ENCODE measurements around the gene PDE9A. TPM values are rescaled to one million over a fixed set of nuclear protein-coding genes. Genes with fewer than 3 reads are reported as not detected.

The PDE9A gene
- total RNA-seq, 1 experiment from 2014 or later, result 44.8 TPM

DNA sequence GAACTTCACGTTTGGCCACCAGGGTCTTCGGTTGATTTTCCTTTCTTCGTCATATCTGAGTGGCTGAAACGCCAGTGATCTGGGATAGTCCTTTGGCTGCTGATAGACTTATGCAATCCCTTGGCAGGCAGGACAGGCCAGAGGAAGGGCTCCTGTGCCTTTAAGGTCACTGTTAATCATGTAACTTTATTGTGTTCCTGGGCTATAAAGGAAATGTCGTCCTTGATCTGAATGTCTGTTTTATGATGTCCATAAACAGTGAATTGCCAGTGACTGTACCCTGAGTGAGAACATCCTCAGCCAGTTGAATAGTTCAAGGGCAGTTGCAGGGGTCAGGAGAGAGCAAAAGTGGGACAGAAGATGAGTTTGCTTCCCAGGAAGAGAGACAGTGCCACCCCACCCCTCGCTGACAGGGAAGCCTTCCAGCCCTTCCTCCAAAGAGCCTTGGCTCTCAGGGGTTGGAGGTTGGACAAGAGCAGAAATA, 68.0 kb downstream of the PDE9A start:
- POLR2A ChIA-PET, result no interaction called here
- H3K4me3 Mint-ChIP-seq, result no peak overlapping the region
- TF ChIP-seq NFE2L1 (CRISPR knock-in tag; IDR thresholded peaks at IDR 0.05) (no peak), ZNF416 (CRISPR knock-in tag; IDR thresholded peaks at IDR 0.05) (no peak), ZNF317 (CRISPR knock-in tag; IDR thresholded peaks at IDR 0.05; ENCODE audit: borderline replicate concordance, low read depth) (no peak), ZNF219 (CRISPR knock-in tag; IDR thresholded peaks at IDR 0.05; ENCODE audit: borderline replicate concordance) (no peak)
- peaks cover 4% of the 10 kb centered on the region for H3K36me3 Mint-ChIP-seq
- no peak for DNase-seq (ENCODE audit: low spot score)
- H3K27ac Mint-ChIP-seq, result peak overlapping the region; percentile 57; the same call in 1 of the 2 replicates
- H3K4me1 Mint-ChIP-seq, result peaks cover 7% of the 10 kb centered on the region
- H3K27me3 Mint-ChIP-seq (ENCODE audit: low read depth), result no peaks in the 10 kb centered on the region
- no peaks in the 10 kb centered on the region for H3K9me3 Mint-ChIP-seq
- no peak for ATAC-seq
- CTCF ChIA-PET, result interaction anchor here (1.4 kb wide), 1 partner anchor 15 kb away, joined by 5 read pairs; no protein-coding TSS in a partner anchor

DNA sequence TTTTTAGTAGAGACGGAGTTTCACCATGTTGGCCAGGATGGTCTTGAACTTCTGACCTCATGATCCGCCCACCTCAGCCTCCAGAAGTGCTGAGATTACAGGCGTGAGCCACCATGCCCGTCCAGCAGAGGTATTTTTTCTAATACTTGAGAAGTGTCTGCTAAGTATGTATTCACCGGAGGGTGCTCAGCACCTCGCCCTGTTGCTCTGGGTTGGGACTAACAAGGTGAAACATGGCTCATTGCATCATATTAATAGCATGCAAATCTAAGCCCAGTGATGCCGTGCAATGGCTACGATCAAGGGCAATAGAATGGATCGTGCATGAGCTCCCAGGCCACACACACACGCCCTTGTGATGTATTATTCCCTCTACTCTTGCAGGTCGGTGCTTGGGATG, 68.7 kb downstream of the PDE9A start:
- Mint-ChIP-seq H3K36me3 (peaks cover 4% of the 10 kb centered on the region; the same call in 1 of the 2 replicates), H3K27me3 (ENCODE audit: low read depth) (no peaks in the 10 kb centered on the region), H3K9me3 (no peaks in the 10 kb centered on the region), H3K27ac (peak overlapping the region; percentile 91), H3K4me3 (no peak overlapping the region), H3K4me1 (peaks cover 7% of the 10 kb centered on the region)
- CTCF ChIA-PET, result no interaction called here
- POLR2A ChIA-PET, result no interaction called here
- no peak for DNase-seq (ENCODE audit: low spot score)
- TF ChIP-seq MYBL2 (CRISPR knock-in tag; IDR thresholded peaks at IDR 0.05), result no peak
- TF ChIP-seq ZNF416 (CRISPR knock-in tag; IDR thresholded peaks at IDR 0.05), result no peak
- TF ChIP-seq, protein P1, sequence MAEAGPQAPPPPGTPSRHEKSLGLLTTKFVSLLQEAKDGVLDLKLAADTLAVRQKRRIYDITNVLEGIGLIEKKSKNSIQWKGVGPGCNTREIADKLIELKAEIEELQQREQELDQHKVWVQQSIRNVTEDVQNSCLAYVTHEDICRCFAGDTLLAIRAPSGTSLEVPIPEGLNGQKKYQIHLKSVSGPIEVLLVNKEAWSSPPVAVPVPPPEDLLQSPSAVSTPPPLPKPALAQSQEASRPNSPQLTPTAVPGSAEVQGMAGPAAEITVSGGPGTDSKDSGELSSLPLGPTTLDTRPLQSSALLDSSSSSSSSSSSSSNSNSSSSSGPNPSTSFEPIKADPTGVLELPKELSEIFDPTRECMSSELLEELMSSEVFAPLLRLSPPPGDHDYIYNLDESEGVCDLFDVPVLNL (CRISPR knock-in tag; IDR thresholded peaks at IDR 0.05; ENCODE audit: borderline replicate concordance, low read depth), result no peak
- TF ChIP-seq PRRX2 (CRISPR knock-in tag; IDR thresholded peaks at IDR 0.05), result no peak
- TF ChIP-seq, protein P2, sequence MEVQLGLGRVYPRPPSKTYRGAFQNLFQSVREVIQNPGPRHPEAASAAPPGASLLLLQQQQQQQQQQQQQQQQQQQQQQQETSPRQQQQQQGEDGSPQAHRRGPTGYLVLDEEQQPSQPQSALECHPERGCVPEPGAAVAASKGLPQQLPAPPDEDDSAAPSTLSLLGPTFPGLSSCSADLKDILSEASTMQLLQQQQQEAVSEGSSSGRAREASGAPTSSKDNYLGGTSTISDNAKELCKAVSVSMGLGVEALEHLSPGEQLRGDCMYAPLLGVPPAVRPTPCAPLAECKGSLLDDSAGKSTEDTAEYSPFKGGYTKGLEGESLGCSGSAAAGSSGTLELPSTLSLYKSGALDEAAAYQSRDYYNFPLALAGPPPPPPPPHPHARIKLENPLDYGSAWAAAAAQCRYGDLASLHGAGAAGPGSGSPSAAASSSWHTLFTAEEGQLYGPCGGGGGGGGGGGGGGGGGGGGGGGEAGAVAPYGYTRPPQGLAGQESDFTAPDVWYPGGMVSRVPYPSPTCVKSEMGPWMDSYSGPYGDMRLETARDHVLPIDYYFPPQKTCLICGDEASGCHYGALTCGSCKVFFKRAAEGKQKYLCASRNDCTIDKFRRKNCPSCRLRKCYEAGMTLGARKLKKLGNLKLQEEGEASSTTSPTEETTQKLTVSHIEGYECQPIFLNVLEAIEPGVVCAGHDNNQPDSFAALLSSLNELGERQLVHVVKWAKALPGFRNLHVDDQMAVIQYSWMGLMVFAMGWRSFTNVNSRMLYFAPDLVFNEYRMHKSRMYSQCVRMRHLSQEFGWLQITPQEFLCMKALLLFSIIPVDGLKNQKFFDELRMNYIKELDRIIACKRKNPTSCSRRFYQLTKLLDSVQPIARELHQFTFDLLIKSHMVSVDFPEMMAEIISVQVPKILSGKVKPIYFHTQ (CRISPR knock-in tag; IDR thresholded peaks at IDR 0.05), result no peak
- TF ChIP-seq, protein P3, sequence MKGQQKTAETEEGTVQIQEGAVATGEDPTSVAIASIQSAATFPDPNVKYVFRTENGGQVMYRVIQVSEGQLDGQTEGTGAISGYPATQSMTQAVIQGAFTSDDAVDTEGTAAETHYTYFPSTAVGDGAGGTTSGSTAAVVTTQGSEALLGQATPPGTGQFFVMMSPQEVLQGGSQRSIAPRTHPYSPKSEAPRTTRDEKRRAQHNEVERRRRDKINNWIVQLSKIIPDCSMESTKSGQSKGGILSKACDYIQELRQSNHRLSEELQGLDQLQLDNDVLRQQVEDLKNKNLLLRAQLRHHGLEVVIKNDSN (CRISPR knock-in tag; IDR thresholded peaks at IDR 0.05), result no peak
- TF ChIP-seq ZNF219 (CRISPR knock-in tag; IDR thresholded peaks at IDR 0.05; ENCODE audit: borderline replicate concordance), result no peak
- no peak for TF ChIP-seq NFATC4 (CRISPR knock-in tag; IDR thresholded peaks at IDR 0.05)
- no peak for TF ChIP-seq TEAD1 (CRISPR knock-in tag; IDR thresholded peaks at IDR 0.05)
- TF ChIP-seq, protein P4, sequence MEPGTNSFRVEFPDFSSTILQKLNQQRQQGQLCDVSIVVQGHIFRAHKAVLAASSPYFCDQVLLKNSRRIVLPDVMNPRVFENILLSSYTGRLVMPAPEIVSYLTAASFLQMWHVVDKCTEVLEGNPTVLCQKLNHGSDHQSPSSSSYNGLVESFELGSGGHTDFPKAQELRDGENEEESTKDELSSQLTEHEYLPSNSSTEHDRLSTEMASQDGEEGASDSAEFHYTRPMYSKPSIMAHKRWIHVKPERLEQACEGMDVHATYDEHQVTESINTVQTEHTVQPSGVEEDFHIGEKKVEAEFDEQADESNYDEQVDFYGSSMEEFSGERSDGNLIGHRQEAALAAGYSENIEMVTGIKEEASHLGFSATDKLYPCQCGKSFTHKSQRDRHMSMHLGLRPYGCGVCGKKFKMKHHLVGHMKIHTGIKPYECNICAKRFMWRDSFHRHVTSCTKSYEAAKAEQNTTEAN (CRISPR knock-in tag; IDR thresholded peaks at IDR 0.05), result no peak
- TF ChIP-seq ZNF263 (CRISPR knock-in tag; IDR thresholded peaks at IDR 0.05; ENCODE audit: low read depth), result no peak
- TF ChIP-seq ZBTB21 (CRISPR knock-in tag; IDR thresholded peaks at IDR 0.05; ENCODE audit: borderline replicate concordance), result no peak
- TF ChIP-seq, protein P5, sequence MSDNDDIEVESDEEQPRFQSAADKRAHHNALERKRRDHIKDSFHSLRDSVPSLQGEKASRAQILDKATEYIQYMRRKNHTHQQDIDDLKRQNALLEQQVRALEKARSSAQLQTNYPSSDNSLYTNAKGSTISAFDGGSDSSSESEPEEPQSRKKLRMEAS (CRISPR knock-in tag; IDR thresholded peaks at IDR 0.05), result no peak
- no peak for TF ChIP-seq ESRRA (CRISPR knock-in tag; IDR thresholded peaks at IDR 0.05; ENCODE audit: borderline replicate concordance)
- no peak for ATAC-seq

Measured in WTC11 (cell line).